GM12878 (cell line): ENCODE results near the gene FDXR. TPM values are rescaled to one million over a fixed set of nuclear protein-coding genes. Genes with fewer than 3 reads are reported as not detected.

Source experiments
- BCL11A ChIP-seq: IDR thresholded peaks from 2 replicates; pipeline ENCODE4 v1.6.1; 2011; ENCODE audit warnings: low read depth, low read length
- BHLHE40 ChIP-seq, 2 experiments: fragments of 450-650 bp in 1 of 2; IDR thresholded peaks; 2 replicates each; pipeline ENCODE4 v1.6.1; 2011 to 2017; ENCODE audit warnings: low read depth in 2 of 2, borderline replicate concordance in 1 of 2, improper control_type of control experiment in 1 of 2, low read length in 1 of 2, mild to moderate bottlenecking in 1 of 2
- EP300 ChIP-seq, 2 experiments: fragments of 150-350 bp in 1 of 2; IDR thresholded peaks; 2 replicates each; pipeline ENCODE4 v1.6.1; 2011 to 2012; ENCODE audit warnings: low read depth in 2 of 2, low read length in 2 of 2, borderline replicate concordance in 1 of 2, improper control_type of control experiment in 1 of 2, inconsistent platforms in 1 of 2; ENCODE audit not compliant: control insufficient read depth in 1 of 2
- IRF4 ChIP-seq: IDR thresholded peaks from 2 replicates; pipeline ENCODE4 v1.6.1; 2011; ENCODE audit warnings: low read depth, low read length
- LARP7 ChIP-seq: fragments of 450-650 bp; IDR thresholded peaks from 2 replicates; pipeline ENCODE4 v1.6.1; 2017; ENCODE audit warnings: mild to moderate bottlenecking
- MEF2A ChIP-seq: IDR thresholded peaks from 2 replicates; pipeline ENCODE4 v1.6.1; 2011; ENCODE audit warnings: low read depth, mild to moderate bottlenecking, low read length, moderate library complexity; ENCODE audit not compliant: insufficient read depth
- PAX8 ChIP-seq: fragments of 450-650 bp; IDR thresholded peaks from 2 replicates; pipeline ENCODE4 v1.6.1; 2017; ENCODE audit warnings: mild to moderate bottlenecking, moderate library complexity
- POLR2A ChIP-seq: IDR thresholded peaks from 2 replicates; pipeline ENCODE4 v1.6.1; 2011; ENCODE audit warnings: low read depth, mild to moderate bottlenecking, low read length
- POU2F2 ChIP-seq: IDR thresholded peaks from 3 replicates; pipeline ENCODE4 v1.6.1; 2011; ENCODE audit warnings: low read depth, mild to moderate bottlenecking, low read length, borderline replicate concordance
- SRF ChIP-seq, 2 experiments: IDR thresholded peaks; 2 replicates each; pipeline ENCODE4 v1.6.1; 2011; ENCODE audit warnings: low read depth in 2 of 2, low read length in 2 of 2, mild to moderate bottlenecking in 1 of 2, moderate library complexity in 1 of 2
- TCF3 ChIP-seq: IDR thresholded peaks from 2 replicates; pipeline ENCODE4 v1.6.1; 2012; ENCODE audit warnings: low read depth, mild to moderate bottlenecking, low read length, borderline replicate concordance; ENCODE audit not compliant: insufficient read depth
- polyA plus RNA-seq, 11 experiments: library from polyadenylated mRNA; depleted of rRNA in 4 of 11; unstranded in 6 of 11; stranded (reverse) in 5 of 11; fragments of >200 nt; fragmentation: Nextera tagmentation in 4 of 11; fragmentation: Illumina TruSeq in 1 of 11; extraction: Ambion mirVana in 4 of 11; extraction: Trizol in 1 of 11; gene quantifications; 1 replicate in 1 of 11; 2 replicates in 10 of 11; pipeline versions ENCODE4 v1.2.1 to v1.2.3, GENCODE V29; 2011 to 2016; ENCODE audit warnings: inconsistent platforms in 2 of 11, missing spikeins in 2 of 11, low read depth in 1 of 11
- total RNA-seq, 4 experiments: library from RNA; depleted of rRNA in 3 of 4; stranded (reverse); fragments of >200 nt in 3 of 4; fragmentation: Illumina TruSeq in 1 of 4; extraction: Trizol in 1 of 4; gene quantifications; 2 replicates each; pipeline versions ENCODE4 v1.2.1 to v1.2.3, GENCODE V29; 2013 to 2021
- TF ChIP-seq, protein P1 (sequence below): IDR thresholded peaks from 2 replicates; pipeline ENCODE4 v1.6.1; 2012; ENCODE audit warnings: low read depth, low read length, improper control_type of control experiment
- TF ChIP-seq, protein P2 (sequence below): fragments of 450-650 bp; IDR thresholded peaks from 2 replicates; pipeline ENCODE4 v1.6.1; 2017; ENCODE audit warnings: mild to moderate bottlenecking, moderate library complexity
- TF ChIP-seq, protein P3 (sequence below): IDR thresholded peaks from 2 replicates; pipeline ENCODE4 v1.6.1; 2011; ENCODE audit warnings: low read depth, low read length, improper control_type of control experiment, borderline replicate concordance
- TF ChIP-seq, protein P4 (sequence below): fragments of 450-650 bp; IDR thresholded peaks from 2 replicates; pipeline ENCODE4 v1.6.1; 2016; ENCODE audit warnings: mild to moderate bottlenecking
- TF ChIP-seq, protein P5 (sequence below): fragments of 450-650 bp; IDR thresholded peaks from 2 replicates; pipeline ENCODE4 v1.6.1; 2017; ENCODE audit warnings: mild to moderate bottlenecking
- TF ChIP-seq, protein P6 (sequence below): IDR thresholded peaks from 2 replicates; pipeline ENCODE4 v1.6.1; 2011; ENCODE audit warnings: mild to moderate bottlenecking, low read depth, low read length, moderate library complexity; ENCODE audit not compliant: insufficient replicate concordance

Gene FDXR
- total and polyA plus RNA-seq, 10 of the 15 experiments (the other 5 are each of a cell fraction or from before 2014, with no cell fraction given): 0.85 to 162 (median 48.2) TPM

DNA sequence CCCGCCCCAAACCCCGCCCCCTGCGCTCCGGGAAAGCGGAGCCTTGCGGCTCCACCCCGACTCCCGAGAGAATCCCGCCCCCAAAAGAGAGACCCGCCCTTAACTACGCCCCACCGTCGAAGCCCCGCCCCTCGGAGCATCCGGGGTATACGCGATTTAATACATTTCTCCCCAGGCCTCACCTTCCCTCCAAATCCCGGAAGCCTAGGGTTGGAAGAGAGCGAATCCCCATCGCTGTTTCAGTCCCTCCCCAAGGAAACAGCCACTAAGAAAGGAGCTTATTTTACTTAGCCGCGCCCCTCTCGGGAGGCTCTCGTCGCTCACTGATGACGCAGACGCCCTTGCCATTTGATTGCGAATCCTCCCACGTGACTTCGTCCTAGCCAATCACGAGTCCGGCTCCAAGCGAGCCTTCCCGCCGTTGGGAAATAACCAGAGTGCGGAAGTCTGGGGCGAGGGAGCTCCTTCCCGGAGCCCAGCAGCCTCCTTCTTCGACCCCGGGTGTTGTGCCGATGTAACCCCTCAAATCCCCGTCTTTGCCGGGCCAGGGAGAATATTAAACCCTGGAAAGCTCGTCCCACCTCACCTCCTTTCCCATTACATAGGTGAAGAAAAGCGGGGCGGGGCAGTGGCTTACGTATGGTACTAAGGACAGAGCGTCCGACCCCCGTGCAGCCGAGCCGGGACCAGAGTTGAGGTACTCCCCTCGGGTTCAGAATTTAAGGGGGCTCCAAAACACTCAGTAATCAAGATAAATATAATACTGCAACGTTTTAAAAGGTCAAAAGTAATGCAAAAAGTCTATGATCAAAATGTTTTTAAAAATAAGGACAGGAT lies 461 bp upstream of the FDXR start (continued):
- peak in 1 of 2 experiments; percentile 84; a peak in 3 of 4 replicates for TF ChIP-seq SRF (IDR thresholded peaks at IDR 0.05; ENCODE audit: low read depth in 2 of 2, low read length in 2 of 2)
- TF ChIP-seq, protein P1, sequence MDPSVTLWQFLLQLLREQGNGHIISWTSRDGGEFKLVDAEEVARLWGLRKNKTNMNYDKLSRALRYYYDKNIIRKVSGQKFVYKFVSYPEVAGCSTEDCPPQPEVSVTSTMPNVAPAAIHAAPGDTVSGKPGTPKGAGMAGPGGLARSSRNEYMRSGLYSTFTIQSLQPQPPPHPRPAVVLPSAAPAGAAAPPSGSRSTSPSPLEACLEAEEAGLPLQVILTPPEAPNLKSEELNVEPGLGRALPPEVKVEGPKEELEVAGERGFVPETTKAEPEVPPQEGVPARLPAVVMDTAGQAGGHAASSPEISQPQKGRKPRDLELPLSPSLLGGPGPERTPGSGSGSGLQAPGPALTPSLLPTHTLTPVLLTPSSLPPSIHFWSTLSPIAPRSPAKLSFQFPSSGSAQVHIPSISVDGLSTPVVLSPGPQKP: peak; percentile 30; the same call in 1 of the 2 replicates
- TF ChIP-seq, protein P2, sequence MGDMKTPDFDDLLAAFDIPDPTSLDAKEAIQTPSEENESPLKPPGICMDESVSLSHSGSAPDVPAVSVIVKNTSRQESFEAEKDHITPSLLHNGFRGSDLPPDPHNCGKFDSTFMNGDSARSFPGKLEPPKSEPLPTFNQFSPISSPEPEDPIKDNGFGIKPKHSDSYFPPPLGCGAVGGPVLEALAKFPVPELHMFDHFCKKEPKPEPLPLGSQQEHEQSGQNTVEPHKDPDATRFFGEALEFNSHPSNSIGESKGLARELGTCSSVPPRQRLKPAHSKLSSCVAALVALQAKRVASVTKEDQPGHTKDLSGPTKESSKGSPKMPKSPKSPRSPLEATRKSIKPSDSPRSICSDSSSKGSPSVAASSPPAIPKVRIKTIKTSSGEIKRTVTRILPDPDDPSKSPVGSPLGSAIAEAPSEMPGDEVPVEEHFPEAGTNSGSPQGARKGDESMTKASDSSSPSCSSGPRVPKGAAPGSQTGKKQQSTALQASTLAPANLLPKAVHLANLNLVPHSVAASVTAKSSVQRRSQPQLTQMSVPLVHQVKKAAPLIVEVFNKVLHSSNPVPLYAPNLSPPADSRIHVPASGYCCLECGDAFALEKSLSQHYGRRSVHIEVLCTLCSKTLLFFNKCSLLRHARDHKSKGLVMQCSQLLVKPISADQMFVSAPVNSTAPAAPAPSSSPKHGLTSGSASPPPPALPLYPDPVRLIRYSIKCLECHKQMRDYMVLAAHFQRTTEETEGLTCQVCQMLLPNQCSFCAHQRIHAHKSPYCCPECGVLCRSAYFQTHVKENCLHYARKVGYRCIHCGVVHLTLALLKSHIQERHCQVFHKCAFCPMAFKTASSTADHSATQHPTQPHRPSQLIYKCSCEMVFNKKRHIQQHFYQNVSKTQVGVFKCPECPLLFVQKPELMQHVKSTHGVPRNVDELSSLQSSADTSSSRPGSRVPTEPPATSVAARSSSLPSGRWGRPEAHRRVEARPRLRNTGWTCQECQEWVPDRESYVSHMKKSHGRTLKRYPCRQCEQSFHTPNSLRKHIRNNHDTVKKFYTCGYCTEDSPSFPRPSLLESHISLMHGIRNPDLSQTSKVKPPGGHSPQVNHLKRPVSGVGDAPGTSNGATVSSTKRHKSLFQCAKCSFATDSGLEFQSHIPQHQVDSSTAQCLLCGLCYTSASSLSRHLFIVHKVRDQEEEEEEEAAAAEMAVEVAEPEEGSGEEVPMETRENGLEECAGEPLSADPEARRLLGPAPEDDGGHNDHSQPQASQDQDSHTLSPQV: no peak
- TF ChIP-seq POLR2A: peak; percentile 86
- TF ChIP-seq, protein P3, sequence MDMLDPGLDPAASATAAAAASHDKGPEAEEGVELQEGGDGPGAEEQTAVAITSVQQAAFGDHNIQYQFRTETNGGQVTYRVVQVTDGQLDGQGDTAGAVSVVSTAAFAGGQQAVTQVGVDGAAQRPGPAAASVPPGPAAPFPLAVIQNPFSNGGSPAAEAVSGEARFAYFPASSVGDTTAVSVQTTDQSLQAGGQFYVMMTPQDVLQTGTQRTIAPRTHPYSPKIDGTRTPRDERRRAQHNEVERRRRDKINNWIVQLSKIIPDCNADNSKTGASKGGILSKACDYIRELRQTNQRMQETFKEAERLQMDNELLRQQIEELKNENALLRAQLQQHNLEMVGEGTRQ: peak; percentile 96
- TF ChIP-seq, protein P4, sequence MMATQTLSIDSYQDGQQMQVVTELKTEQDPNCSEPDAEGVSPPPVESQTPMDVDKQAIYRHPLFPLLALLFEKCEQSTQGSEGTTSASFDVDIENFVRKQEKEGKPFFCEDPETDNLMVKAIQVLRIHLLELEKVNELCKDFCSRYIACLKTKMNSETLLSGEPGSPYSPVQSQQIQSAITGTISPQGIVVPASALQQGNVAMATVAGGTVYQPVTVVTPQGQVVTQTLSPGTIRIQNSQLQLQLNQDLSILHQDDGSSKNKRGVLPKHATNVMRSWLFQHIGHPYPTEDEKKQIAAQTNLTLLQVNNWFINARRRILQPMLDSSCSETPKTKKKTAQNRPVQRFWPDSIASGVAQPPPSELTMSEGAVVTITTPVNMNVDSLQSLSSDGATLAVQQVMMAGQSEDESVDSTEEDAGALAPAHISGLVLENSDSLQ: 0 out of 2 replicates have a peak, but pooled peaks have one; percentile 32
- TF ChIP-seq MEF2A: no peak
- TF ChIP-seq BCL11A: no peak
- TF ChIP-seq, protein P5, sequence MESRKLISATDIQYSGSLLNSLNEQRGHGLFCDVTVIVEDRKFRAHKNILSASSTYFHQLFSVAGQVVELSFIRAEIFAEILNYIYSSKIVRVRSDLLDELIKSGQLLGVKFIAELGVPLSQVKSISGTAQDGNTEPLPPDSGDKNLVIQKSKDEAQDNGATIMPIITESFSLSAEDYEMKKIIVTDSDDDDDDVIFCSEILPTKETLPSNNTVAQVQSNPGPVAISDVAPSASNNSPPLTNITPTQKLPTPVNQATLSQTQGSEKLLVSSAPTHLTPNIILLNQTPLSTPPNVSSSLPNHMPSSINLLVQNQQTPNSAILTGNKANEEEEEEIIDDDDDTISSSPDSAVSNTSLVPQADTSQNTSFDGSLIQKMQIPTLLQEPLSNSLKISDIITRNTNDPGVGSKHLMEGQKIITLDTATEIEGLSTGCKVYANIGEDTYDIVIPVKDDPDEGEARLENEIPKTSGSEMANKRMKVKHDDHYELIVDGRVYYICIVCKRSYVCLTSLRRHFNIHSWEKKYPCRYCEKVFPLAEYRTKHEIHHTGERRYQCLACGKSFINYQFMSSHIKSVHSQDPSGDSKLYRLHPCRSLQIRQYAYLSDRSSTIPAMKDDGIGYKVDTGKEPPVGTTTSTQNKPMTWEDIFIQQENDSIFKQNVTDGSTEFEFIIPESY: no peak
- TF ChIP-seq, protein P6, sequence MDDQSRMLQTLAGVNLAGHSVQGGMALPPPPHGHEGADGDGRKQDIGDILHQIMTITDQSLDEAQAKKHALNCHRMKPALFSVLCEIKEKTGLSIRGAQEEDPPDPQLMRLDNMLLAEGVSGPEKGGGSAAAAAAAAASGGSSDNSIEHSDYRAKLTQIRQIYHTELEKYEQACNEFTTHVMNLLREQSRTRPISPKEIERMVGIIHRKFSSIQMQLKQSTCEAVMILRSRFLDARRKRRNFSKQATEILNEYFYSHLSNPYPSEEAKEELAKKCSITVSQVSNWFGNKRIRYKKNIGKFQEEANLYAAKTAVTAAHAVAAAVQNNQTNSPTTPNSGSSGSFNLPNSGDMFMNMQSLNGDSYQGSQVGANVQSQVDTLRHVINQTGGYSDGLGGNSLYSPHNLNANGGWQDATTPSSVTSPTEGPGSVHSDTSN: no peak
- no peak for TF ChIP-seq LARP7
- no peak for TF ChIP-seq PAX8
- TF ChIP-seq IRF4: 0 out of 2 replicates have a peak, but pooled peaks have one; percentile 28
- TF ChIP-seq BHLHE40 (IDR thresholded peaks at IDR 0.05; ENCODE audit: borderline replicate concordance in 1 of 2, low read depth in 2 of 2, low read length in 1 of 2): peak in 1 of 2 experiments; percentile 70; a peak in 1 of 4 replicates
- peak; percentile 88; the same call in 2 of the 3 replicates for TF ChIP-seq POU2F2
- TF ChIP-seq EP300 (IDR thresholded peaks at IDR 0.05; ENCODE audit: borderline replicate concordance in 1 of 2, control insufficient read depth in 1 of 2, low read depth in 2 of 2, low read length in 2 of 2): peak in 1 of 2 experiments; percentile 36; a peak in 1 of 4 replicates
- peak; percentile 47; the same call in 1 of the 2 replicates for TF ChIP-seq TCF3
